ENCODE results near the gene EVC. TPM values are rescaled to one million over a fixed set of nuclear protein-coding genes. Genes with fewer than 3 reads are reported as not detected.

The EVC gene
- total RNA-seq (2022; extraction: Qiagen RNA extraction; ENCODE audit: low read depth): 8.3 to 14.9 TPM (median 11.9 TPM) in 5 replicates

GRCh38 chr4:5710961-5711478, at the start of gene EVC:
TSS of gene EVC (plus strand) at chr4:5711201. CDS start at chr4:5711381, 180 bp downstream.

GRCh38 chr4:5708449-5709206, 2.4 kb upstream of the EVC start, which contains the start of gene EVC2:
TSS of gene EVC2 (minus strand) at chr4:5708559. CDS start at chr4:5708513, 46 bp downstream.

Other genes starting within 250 kb of the EVC start
- 1.8 to 2.5 TPM (median 2.4 TPM) in 5 replicates for gene EVC2, start 2.6 kb upstream of the EVC start, total RNA-seq (2022; extraction: Qiagen RNA extraction; ENCODE audit: low read depth)
- gene CRMP1, start 181.9 kb downstream of the EVC start, total RNA-seq (2022; extraction: Qiagen RNA extraction; ENCODE audit: low read depth): 2.5 to 3.7 TPM (median 3.4 TPM) in 5 replicates

Data from A549 treated with ZK216348 at 1 μM for 4 hours (cell line).